Measurements from ENCODE around the gene APOL6.

APOL6 gene

DNA sequence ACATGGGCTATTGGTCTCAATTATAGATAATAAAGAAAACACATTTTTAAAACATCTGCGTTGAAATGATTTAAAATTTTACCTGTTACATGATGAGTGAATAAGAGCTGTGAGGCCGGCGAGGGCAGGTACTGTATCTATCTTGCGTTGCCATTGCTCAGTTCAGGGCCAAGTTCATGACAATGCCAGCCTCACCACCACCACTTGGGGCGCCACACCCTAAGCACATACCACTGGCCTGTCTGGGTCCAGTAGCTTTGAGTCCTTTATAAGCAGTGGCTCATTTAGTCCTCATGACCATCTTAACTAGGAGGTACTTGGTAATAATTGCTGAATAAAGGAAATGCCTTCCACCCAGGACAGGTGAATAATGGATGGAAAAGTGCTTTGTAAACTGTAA is 16.6 kb upstream of the APOL6 start:
- Histone ChIP-seq H3K27me3 (ENCODE audit: insufficient read depth, low read length) (no peaks in the 10 kb centered on the region), H3K9me3 (ENCODE audit: low read length) (0 out of 2 replicates have a peak, but pooled peaks cover 6% of the 10 kb centered on the region), H3K9ac (ENCODE audit: low read length) (no peak overlapping the region), H3K79me2 (ENCODE audit: insufficient read depth, low read length) (no peaks in the 10 kb centered on the region), H3K4me2 (ENCODE audit: low read length) (peak overlapping the region; percentile 9; the same call in 1 of the 2 replicates), H3K9me2 (ENCODE audit: low read depth, low read length) (no peaks in the 10 kb centered on the region), H4K20me1 (ENCODE audit: insufficient read depth, low read length) (no peaks in the 10 kb centered on the region), H3K4me3 (ENCODE audit: low read depth, low read length, poor library complexity, severe bottlenecking) (no peak overlapping the region), H3K36me3 (ENCODE audit: insufficient read depth, low read length) (no peaks in the 10 kb centered on the region), H3F3A (ENCODE audit: insufficient read depth, low read length) (no peaks in the 10 kb centered on the region), H3K4me1 (ENCODE audit: insufficient read depth, low read length, severe bottlenecking) (peaks cover 46% of the 10 kb centered on the region), H2AFZ (ENCODE audit: low read length) (peak overlapping the region; percentile 87; the same call in 1 of the 2 replicates), H3K27ac (ENCODE audit: low read depth, low read length, poor library complexity, severe bottlenecking) (peak overlapping the region; percentile 57)
- no peak for TF ChIP-seq EZH2 (IDR thresholded peaks at IDR 0.05; ENCODE audit: borderline replicate concordance, low read length)
- TF ChIP-seq, protein P1, sequence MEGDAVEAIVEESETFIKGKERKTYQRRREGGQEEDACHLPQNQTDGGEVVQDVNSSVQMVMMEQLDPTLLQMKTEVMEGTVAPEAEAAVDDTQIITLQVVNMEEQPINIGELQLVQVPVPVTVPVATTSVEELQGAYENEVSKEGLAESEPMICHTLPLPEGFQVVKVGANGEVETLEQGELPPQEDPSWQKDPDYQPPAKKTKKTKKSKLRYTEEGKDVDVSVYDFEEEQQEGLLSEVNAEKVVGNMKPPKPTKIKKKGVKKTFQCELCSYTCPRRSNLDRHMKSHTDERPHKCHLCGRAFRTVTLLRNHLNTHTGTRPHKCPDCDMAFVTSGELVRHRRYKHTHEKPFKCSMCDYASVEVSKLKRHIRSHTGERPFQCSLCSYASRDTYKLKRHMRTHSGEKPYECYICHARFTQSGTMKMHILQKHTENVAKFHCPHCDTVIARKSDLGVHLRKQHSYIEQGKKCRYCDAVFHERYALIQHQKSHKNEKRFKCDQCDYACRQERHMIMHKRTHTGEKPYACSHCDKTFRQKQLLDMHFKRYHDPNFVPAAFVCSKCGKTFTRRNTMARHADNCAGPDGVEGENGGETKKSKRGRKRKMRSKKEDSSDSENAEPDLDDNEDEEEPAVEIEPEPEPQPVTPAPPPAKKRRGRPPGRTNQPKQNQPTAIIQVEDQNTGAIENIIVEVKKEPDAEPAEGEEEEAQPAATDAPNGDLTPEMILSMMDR (IDR thresholded peaks at IDR 0.05; ENCODE audit: low read length): peak; percentile 95

DNA sequence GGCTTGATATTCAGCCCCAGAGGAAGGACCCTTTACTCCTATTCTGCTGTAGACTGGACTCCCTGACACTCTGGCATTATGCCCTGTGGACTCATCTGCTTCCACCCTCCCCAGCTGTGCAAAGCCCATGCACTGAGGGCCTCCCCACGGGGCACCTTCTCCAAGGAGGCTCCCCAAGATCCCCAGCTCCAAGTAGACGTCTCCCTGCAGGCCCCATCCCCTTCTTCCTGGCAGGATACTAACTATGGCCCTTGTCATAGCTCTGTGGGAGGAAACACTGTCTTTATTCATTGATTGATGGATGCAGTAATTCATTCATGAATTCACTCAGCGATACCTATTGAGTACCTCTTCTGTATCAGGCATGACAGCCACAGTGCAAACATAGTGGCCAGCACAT is 15.3 kb upstream of the APOL6 start:
- TF ChIP-seq, protein P1 (IDR thresholded peaks at IDR 0.05; ENCODE audit: low read length): no peak
- no peak for TF ChIP-seq EZH2 (IDR thresholded peaks at IDR 0.05; ENCODE audit: borderline replicate concordance, low read length)
- 0 out of 2 replicates have a peak, but pooled peaks cover 6% of the 10 kb centered on the region for H3K9me3 ChIP-seq (ENCODE audit: low read length)
- no peaks in the 10 kb centered on the region for H3K27me3 ChIP-seq (ENCODE audit: insufficient read depth, low read length)
- no peaks in the 10 kb centered on the region for H3F3A ChIP-seq (ENCODE audit: insufficient read depth, low read length)
- H3K79me2 ChIP-seq (ENCODE audit: insufficient read depth, low read length): no peaks in the 10 kb centered on the region
- peak overlapping the region; percentile 38 for H3K27ac ChIP-seq (ENCODE audit: low read depth, low read length, poor library complexity, severe bottlenecking)
- no peaks in the 10 kb centered on the region for H3K9me2 ChIP-seq (ENCODE audit: low read depth, low read length)
- no peak overlapping the region for H2AFZ ChIP-seq (ENCODE audit: low read length)
- no peak overlapping the region for H3K9ac ChIP-seq (ENCODE audit: low read length)
- H3K4me2 ChIP-seq (ENCODE audit: low read length): no peak overlapping the region
- H4K20me1 ChIP-seq (ENCODE audit: insufficient read depth, low read length): no peaks in the 10 kb centered on the region
- H3K4me1 ChIP-seq (ENCODE audit: insufficient read depth, low read length, severe bottlenecking): peaks cover 38% of the 10 kb centered on the region
- no peak overlapping the region for H3K4me3 ChIP-seq (ENCODE audit: low read depth, low read length, poor library complexity, severe bottlenecking)
- H3K36me3 ChIP-seq (ENCODE audit: insufficient read depth, low read length): no peaks in the 10 kb centered on the region

- H3K27me3 ChIP-seq (ENCODE audit: insufficient read depth, low read length): no peaks in the 10 kb centered on the region
- H2AFZ ChIP-seq (ENCODE audit: low read length): no peak overlapping the region
- TF ChIP-seq EZH2 (IDR thresholded peaks at IDR 0.05; ENCODE audit: borderline replicate concordance, low read length): no peak
- TF ChIP-seq, protein P1 (IDR thresholded peaks at IDR 0.05; ENCODE audit: low read length): no peak
- H3K4me3 ChIP-seq (ENCODE audit: low read depth, low read length, poor library complexity, severe bottlenecking): no peak overlapping the region
- H3F3A ChIP-seq (ENCODE audit: insufficient read depth, low read length): no peaks in the 10 kb centered on the region
- H3K9ac ChIP-seq (ENCODE audit: low read length): no peak overlapping the region
- H3K27ac ChIP-seq (ENCODE audit: low read depth, low read length, poor library complexity, severe bottlenecking): no peak overlapping the region
- H3K4me1 ChIP-seq (ENCODE audit: insufficient read depth, low read length, severe bottlenecking): peaks cover 38% of the 10 kb centered on the region
- H3K9me2 ChIP-seq (ENCODE audit: low read depth, low read length): no peaks in the 10 kb centered on the region
- H3K79me2 ChIP-seq (ENCODE audit: insufficient read depth, low read length): no peaks in the 10 kb centered on the region
- H3K36me3 ChIP-seq (ENCODE audit: insufficient read depth, low read length): no peaks in the 10 kb centered on the region
- no peaks in the 10 kb centered on the region for H4K20me1 ChIP-seq (ENCODE audit: insufficient read depth, low read length)
- H3K9me3 ChIP-seq (ENCODE audit: low read length): 0 out of 2 replicates have a peak, but pooled peaks cover 6% of the 10 kb centered on the region
- no peak overlapping the region for H3K4me2 ChIP-seq (ENCODE audit: low read length)
These were observed 14.7 kb upstream of the APOL6 start for GRCh38 chr22:35633520-35633919.

Measured in OCI-LY1 (cell line).